ENCODE results near the gene ALDH1L2. TPM values are rescaled to one million over a fixed set of nuclear protein-coding genes. Genes with fewer than 3 reads are reported as not detected.
A peak's percentile ranks its signal among the peaks of the same experiment; 100 is the strongest.

Gene ALDH1L2
- total RNA-seq, 1 experiment from 2014 or later: 7.7 TPM

- H3K4me1 Mint-ChIP-seq: no peaks in the 10 kb centered on the region
- CTCF ChIA-PET: no interaction called here
Observed at GRCh38 chr12:105036937-105037649, 47.2 kb downstream of the ALDH1L2 start.

More at GRCh38 chr12:105036937-105037649, 47.2 kb downstream of the ALDH1L2 start:
- Mint-ChIP-seq H3K36me3 (peaks cover 3% of the 10 kb centered on the region), H3K4me3 (no peak overlapping the region), H3K27me3 (ENCODE audit: low read depth) (no peaks in the 10 kb centered on the region), H3K9me3 (no peaks in the 10 kb centered on the region), H3K27ac (0 out of 2 replicates have a peak overlapping the region, but pooled peaks have one; percentile 81)
- DNase-seq (ENCODE audit: low spot score): no peak
- ATAC-seq: no peak
- TF ChIP-seq MAX (CRISPR knock-in tag; IDR thresholded peaks at IDR 0.05): no peak
- no peak for TF ChIP-seq CDX4 (CRISPR knock-in tag; IDR thresholded peaks at IDR 0.05; ENCODE audit: borderline replicate concordance)
- TF ChIP-seq ZNF396 (CRISPR knock-in tag; IDR thresholded peaks at IDR 0.05; ENCODE audit: borderline replicate concordance): no peak
- TF ChIP-seq, protein P1, sequence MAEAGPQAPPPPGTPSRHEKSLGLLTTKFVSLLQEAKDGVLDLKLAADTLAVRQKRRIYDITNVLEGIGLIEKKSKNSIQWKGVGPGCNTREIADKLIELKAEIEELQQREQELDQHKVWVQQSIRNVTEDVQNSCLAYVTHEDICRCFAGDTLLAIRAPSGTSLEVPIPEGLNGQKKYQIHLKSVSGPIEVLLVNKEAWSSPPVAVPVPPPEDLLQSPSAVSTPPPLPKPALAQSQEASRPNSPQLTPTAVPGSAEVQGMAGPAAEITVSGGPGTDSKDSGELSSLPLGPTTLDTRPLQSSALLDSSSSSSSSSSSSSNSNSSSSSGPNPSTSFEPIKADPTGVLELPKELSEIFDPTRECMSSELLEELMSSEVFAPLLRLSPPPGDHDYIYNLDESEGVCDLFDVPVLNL (CRISPR knock-in tag; IDR thresholded peaks at IDR 0.05; ENCODE audit: borderline replicate concordance, low read depth): no peak
- TF ChIP-seq E2F5 (CRISPR knock-in tag; IDR thresholded peaks at IDR 0.05): no peak
- TF ChIP-seq JUN (CRISPR knock-in tag; IDR thresholded peaks at IDR 0.05): no peak
- no peak for TF ChIP-seq ZNF281 (CRISPR knock-in tag; IDR thresholded peaks at IDR 0.05)
- no peak for TF ChIP-seq NR2C2 (CRISPR knock-in tag; IDR thresholded peaks at IDR 0.05)
- TF ChIP-seq, protein P2, sequence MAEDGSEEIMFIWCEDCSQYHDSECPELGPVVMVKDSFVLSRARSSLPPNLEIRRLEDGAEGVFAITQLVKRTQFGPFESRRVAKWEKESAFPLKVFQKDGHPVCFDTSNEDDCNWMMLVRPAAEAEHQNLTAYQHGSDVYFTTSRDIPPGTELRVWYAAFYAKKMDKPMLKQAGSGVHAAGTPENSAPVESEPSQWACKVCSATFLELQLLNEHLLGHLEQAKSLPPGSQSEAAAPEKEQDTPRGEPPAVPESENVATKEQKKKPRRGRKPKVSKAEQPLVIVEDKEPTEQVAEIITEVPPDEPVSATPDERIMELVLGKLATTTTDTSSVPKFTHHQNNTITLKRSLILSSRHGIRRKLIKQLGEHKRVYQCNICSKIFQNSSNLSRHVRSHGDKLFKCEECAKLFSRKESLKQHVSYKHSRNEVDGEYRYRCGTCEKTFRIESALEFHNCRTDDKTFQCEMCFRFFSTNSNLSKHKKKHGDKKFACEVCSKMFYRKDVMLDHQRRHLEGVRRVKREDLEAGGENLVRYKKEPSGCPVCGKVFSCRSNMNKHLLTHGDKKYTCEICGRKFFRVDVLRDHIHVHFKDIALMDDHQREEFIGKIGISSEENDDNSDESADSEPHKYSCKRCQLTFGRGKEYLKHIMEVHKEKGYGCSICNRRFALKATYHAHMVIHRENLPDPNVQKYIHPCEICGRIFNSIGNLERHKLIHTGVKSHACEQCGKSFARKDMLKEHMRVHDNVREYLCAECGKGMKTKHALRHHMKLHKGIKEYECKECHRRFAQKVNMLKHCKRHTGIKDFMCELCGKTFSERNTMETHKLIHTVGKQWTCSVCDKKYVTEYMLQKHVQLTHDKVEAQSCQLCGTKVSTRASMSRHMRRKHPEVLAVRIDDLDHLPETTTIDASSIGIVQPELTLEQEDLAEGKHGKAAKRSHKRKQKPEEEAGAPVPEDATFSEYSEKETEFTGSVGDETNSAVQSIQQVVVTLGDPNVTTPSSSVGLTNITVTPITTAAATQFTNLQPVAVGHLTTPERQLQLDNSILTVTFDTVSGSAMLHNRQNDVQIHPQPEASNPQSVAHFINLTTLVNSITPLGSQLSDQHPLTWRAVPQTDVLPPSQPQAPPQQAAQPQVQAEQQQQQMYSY (CRISPR knock-in tag; IDR thresholded peaks at IDR 0.05): no peak
- TF ChIP-seq AR (CRISPR knock-in tag; IDR thresholded peaks at IDR 0.05): no peak
- TF ChIP-seq NFE2L1 (CRISPR knock-in tag; IDR thresholded peaks at IDR 0.05): no peak
- TF ChIP-seq NFYB (CRISPR knock-in tag; conservative IDR thresholded peaks at IDR 0.05; ENCODE audit: low read depth): no peak
- TF ChIP-seq, protein P3, sequence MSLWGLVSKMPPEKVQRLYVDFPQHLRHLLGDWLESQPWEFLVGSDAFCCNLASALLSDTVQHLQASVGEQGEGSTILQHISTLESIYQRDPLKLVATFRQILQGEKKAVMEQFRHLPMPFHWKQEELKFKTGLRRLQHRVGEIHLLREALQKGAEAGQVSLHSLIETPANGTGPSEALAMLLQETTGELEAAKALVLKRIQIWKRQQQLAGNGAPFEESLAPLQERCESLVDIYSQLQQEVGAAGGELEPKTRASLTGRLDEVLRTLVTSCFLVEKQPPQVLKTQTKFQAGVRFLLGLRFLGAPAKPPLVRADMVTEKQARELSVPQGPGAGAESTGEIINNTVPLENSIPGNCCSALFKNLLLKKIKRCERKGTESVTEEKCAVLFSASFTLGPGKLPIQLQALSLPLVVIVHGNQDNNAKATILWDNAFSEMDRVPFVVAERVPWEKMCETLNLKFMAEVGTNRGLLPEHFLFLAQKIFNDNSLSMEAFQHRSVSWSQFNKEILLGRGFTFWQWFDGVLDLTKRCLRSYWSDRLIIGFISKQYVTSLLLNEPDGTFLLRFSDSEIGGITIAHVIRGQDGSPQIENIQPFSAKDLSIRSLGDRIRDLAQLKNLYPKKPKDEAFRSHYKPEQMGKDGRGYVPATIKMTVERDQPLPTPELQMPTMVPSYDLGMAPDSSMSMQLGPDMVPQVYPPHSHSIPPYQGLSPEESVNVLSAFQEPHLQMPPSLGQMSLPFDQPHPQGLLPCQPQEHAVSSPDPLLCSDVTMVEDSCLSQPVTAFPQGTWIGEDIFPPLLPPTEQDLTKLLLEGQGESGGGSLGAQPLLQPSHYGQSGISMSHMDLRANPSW (CRISPR knock-in tag; conservative IDR thresholded peaks at IDR 0.05; ENCODE audit: low read depth): no peak
- TF ChIP-seq USF2 (CRISPR knock-in tag; IDR thresholded peaks at IDR 0.05): no peak
- POLR2A ChIA-PET: no interaction called here

All from WTC11 (cell line).